HG02884 (cell line): ENCODE results near the gene CEP63.
"Not testable (repeated sequence)": the region's sequence is repeated elsewhere in the genome, so short reads cannot be mapped to it uniquely, and the experiment has no call there.

Experiments used
- ATAC-seq: cut with Tn5 transposase; IDR thresholded peaks from one replicate; pipeline ENCODE4 v1.9.1; 2021; ENCODE audit warnings: mild to moderate bottlenecking, moderate library complexity; ENCODE audit not compliant: unreplicated experiment

CEP63 gene

GRCh38 chr3:134567605-134568004 lies 81.7 kb downstream of the CEP63 start:
- ATAC-seq, result no peak

DNA sequence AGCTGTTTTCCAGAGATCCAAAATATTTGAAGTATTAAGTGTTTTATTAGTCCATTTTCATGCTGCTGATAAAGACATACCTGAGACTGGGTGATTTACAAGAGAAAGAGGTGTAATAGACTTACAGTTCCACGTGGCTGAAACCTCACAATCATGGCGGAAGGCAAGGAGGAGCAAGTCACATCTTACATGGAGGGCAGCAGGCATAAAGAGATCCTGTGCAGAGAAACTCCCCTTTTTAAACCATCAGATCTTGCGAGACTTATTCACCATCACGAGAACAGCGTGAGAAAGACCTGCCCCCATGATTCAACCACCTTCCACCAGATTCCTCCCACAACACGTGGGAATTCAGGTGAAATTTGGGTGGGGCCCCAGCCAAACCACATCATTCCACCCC lies 82.9 kb downstream of the CEP63 start:
- ATAC-seq, result no peak

DNA sequence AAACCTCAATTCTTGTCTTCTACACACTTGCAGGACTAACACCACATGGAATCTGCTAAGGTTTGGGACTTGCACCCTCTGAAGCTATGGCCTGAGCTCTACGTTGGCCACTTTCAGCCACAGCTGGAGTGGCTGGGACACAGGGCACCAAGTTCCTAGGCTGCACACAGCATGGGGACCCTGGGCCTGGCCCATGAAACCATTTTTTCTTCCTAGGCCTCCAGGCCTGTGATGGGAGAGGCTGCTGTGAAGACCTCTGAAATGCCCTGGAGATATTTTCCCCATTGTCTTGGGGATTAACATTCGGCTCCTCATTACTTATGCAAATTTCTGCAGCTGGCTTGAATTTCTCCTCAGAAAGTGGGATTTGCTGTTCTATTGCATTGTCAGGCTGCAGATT lies 84.0 kb downstream of the CEP63 start:
- not testable (repeated sequence) for ATAC-seq

DNA sequence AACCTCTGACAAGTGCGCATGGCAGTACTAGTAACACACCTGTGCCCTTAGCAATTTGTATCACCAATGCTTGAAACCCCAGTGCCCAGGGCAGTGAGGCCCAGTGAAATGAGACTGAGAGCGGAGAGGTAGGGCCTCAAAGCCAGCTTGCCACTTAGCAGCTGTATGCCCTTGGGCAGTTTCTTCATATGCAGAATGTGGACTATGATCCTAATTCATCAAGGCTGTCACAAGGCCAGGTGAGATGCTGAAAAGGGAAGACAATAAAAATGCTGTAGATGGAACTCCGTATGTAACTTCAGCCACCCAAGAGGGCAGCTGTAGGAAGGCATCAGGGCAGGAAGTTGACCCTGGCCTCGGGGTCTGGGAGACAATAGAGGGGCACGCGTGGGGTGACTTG lies 90.6 kb downstream of the CEP63 start:
- no peak for ATAC-seq

DNA sequence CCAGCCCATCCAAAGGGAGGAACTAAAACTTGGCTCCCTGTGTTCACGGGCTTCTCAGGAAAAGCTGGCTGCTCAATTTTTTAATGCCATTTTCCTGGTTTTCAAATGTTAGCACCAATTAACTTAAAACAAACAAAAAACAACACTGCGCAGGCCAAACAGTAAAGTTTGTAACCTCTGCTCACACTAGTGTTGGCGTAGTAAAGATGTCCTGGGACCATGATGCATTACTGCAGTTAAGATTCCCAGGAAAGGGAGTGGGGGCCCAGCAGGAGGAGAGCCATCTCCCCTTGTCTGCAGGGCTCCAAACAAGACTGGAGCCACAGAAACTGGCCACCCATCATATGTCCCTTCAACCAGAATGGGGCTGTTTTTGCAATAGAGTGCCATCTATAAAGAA lies 91.0 kb downstream of the CEP63 start:
- no peak for ATAC-seq

GRCh38 chr3:134579141-134579665 lies 93.3 kb downstream of the CEP63 start:
- no peak for ATAC-seq

GRCh38 chr3:134590766-134591165 lies 104.9 kb downstream of the CEP63 start:
- no peak for ATAC-seq

GRCh38 chr3:134592806-134593205 lies 106.9 kb downstream of the CEP63 start:
- ATAC-seq, result no peak

GRCh38 chr3:134594331-134594741 lies 108.5 kb downstream of the CEP63 start:
- no peak for ATAC-seq

- ATAC-seq, result not testable (repeated sequence)
Measured at GRCh38 chr3:134594986-134595385, 109.1 kb downstream of the CEP63 start.

- ATAC-seq, result no peak
Measured at GRCh38 chr3:134597390-134597970, 111.6 kb downstream of the CEP63 start.

DNA sequence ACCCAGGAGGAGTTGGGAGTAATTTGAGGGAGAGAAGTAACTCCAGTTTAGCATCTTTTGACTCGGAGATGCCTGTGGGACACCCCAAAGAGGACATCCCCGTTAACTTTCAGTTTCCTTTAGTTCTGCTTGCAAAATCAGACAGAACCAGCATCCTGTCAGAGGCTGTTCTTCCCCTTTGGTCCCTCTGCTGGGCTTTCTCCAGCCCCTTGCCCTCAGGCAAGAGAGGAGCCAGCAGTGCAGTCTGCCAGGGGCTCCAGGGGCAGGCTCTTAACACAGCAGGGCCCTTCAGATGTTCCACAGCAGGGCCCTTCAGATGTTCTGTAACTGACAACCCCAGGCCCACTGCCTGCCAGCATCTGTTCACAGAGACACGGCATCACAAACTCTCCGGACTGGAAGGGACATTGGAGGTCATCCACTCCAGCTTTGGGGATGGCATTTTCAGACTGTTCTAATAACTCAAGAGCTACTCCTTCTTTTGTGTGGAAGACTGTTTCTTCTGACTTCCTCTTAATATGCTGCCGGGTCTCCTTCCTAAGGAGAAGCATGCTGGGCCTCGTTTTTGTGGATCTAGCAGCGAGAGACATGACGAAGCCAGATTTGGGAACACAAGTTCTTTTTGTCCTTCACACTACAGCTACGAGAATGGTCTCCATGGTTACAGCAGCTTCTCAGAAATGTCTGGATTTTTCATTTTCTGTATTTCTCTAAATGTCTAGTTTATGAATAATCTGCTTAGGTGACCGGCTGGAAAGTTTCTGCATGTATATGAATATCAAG lies 113.1 kb downstream of the CEP63 start:
- no peak for ATAC-seq

DNA sequence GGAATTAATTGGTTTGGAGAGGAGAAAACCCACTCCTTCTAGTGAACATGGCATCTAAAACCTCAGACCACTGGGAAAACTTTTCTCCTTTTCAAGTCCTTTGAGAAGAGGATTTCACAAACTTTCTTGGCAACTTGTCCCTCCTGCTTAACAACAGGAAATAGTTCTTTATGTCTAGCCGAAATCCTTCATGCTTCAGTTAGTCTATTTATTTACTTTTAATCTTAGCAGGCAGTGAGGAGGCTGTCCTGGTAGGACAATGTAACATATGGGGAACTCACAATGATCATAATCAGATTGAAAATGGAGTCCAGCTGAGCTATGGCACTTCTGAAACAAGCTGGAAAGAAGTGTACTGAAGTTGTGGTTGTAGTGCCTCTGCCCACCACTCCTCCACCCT lies 114.3 kb downstream of the CEP63 start:
- ATAC-seq, result no peak

DNA sequence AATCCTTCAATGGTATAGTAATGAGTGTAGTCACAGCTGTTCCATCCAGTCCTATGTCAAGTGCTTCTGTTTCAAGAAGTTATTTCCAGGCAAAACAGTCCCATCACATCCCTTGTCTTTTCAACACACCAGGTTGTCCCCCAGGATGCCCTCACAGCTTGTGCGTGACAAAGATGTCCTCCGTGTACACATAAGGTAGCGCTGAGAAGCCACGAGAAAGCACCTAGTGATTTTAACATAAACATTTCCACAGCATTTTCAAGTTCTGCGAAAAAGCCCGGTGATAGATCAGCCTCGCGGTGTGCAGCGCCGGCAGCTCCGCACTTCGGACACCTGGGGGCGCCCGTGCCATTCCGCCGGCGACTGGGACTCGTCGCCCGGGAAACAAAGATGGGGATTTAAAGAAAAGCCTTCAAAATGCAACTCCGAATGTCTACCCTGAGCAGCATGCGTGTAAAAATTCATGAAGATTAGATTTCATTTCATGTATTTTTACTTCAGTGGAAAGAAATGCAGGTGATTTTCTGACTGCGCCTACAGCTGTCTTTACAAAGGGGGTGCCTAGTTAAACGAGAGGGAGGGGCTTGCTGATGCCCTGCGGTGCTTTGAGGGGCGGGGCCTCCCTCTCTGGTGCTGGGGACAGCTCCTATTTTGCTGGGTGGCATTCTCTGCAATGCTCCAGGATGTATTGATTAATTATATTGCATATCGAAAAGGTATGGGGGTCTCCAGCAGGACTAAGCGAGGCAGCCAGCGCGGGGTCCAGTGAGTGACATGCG lies 115.0 kb downstream of the CEP63 start:
- ATAC-seq, result peak; percentile 81

- ATAC-seq, result no peak
Measured at GRCh38 chr3:134601539-134602439, 115.9 kb downstream of the CEP63 start.

- ATAC-seq, result no peak
Measured at GRCh38 chr3:134602440-134602814, 116.6 kb downstream of the CEP63 start.

- ATAC-seq, result no peak
Measured at GRCh38 chr3:134603480-134603879, 117.6 kb downstream of the CEP63 start.

GRCh38 chr3:134603956-134604355 lies 118.1 kb downstream of the CEP63 start:
- ATAC-seq, result no peak

DNA sequence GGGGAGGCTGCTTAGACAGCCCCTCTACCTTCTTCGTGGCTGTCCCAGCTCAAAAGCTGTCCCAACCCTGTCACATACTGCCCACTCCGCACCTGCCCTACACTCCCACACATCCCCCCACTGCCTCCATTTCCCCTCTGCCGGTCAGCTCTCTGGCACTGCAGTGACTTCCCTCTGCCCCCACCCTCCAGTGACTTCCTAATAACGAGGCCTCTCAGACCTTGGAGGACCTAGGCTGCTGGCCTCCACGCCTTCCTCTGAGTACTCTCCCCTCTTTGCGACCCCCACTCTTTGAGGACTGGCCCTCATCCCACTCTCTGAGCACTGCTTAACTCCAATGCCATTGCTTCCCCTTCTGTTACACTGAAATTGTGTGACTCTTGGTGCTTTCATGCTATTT lies 119.7 kb downstream of the CEP63 start:
- ATAC-seq, result no peak
